NB4 (cell line): Measurements from ENCODE around the gene CDK13.

ENCODE experiments used
- DNase-seq: peaks from one replicate; pipeline ENCODE4 v3.0.0; 2010; ENCODE audit warnings: low read depth
- H3K4me3 ChIP-seq: one replicate; pipeline ENCODE4 v1.5.1; 2011; ENCODE audit warnings: mild to moderate bottlenecking, low read depth, low read length, moderate library complexity
- MYC ChIP-seq: IDR thresholded peaks from 2 replicates; pipeline ENCODE4 v1.6.1; 2011; ENCODE audit warnings: low read depth, low read length
- POLR2A ChIP-seq: IDR thresholded peaks from 2 replicates; pipeline ENCODE4 v1.6.1; 2011; ENCODE audit warnings: mild to moderate bottlenecking; ENCODE audit not compliant: insufficient read length; ENCODE audit errors: extremely low read depth
- TF ChIP-seq, protein P1 (sequence below): IDR thresholded peaks from 2 replicates; pipeline ENCODE4 v1.6.1; 2011; ENCODE audit warnings: low read depth, low read length
- TF ChIP-seq, protein P2 (sequence below): IDR thresholded peaks from one replicate; pipeline ENCODE4 v1.5.1; 2012; ENCODE audit warnings: low read depth, low read length

The CDK13 gene

DNA sequence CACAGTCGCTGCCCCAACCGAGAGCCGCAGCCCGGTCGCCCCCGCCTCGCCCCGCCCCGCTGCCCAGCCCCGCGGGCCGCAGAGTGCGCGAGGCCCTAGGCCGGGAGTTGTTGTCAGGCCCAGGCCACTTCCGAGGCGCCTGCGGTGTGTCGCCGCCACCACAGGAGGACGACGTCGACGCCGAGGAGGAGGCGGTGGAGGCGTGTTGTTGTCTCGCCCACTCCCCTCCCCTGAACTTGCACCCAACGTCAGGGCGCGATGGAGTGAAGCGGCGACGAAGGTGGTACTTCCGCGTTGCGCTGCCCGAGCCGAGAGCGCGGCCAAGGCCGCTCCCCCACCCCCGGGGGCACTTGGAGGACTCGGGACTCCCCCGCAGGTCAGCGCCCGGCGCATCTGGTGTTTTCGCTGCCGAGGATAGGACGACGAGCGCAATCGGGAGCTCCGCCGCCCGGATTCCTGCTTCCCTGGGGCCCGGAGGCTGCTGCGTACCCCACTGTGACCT, at the start of gene CDK13:
CDK13 (plus strand) TSS at position 286 of the 502 bp plus-strand sequence. CDS start 386 bp downstream, outside the sequence.
- peak within 1 kb of the TSS; percentile 94 for H3K4me3 ChIP-seq
- TF ChIP-seq, protein P1, sequence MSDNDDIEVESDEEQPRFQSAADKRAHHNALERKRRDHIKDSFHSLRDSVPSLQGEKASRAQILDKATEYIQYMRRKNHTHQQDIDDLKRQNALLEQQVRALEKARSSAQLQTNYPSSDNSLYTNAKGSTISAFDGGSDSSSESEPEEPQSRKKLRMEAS = peak; percentile 52; the same call in 1 of the 2 replicates
- TF ChIP-seq MYC = 0 out of 2 replicates have a peak, but pooled peaks have one; percentile 41
- no peak for TF ChIP-seq POLR2A
- TF ChIP-seq, protein P2, sequence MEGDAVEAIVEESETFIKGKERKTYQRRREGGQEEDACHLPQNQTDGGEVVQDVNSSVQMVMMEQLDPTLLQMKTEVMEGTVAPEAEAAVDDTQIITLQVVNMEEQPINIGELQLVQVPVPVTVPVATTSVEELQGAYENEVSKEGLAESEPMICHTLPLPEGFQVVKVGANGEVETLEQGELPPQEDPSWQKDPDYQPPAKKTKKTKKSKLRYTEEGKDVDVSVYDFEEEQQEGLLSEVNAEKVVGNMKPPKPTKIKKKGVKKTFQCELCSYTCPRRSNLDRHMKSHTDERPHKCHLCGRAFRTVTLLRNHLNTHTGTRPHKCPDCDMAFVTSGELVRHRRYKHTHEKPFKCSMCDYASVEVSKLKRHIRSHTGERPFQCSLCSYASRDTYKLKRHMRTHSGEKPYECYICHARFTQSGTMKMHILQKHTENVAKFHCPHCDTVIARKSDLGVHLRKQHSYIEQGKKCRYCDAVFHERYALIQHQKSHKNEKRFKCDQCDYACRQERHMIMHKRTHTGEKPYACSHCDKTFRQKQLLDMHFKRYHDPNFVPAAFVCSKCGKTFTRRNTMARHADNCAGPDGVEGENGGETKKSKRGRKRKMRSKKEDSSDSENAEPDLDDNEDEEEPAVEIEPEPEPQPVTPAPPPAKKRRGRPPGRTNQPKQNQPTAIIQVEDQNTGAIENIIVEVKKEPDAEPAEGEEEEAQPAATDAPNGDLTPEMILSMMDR = no peak
- peak; percentile 98 for DNase-seq

DNA sequence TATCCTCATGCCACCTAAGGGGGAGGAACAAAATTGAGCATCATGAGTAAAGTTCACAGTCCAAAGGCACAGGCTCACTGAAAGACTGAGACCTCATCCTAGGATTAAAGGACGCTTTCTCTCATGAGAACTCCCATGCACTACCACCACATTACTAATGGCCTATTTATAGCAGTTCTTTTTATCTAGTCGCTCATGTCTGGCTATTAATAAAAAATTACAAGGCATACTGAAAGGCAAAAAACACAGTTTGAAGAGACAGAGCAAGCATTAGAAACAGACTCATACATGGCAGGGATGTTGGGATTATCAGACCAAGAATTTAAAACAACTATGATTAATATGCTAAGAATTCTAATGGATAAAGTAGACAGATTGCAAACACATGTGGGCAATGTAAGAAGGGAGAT, 46.0 kb upstream of the CDK13 start:
- DNase-seq = no peak
- TF ChIP-seq, protein P2 = no peak
- TF ChIP-seq, protein P1 = no peak
- TF ChIP-seq MYC = no peak
- TF ChIP-seq POLR2A = no peak
- H3K4me3 ChIP-seq = no peak overlapping the region

DNA sequence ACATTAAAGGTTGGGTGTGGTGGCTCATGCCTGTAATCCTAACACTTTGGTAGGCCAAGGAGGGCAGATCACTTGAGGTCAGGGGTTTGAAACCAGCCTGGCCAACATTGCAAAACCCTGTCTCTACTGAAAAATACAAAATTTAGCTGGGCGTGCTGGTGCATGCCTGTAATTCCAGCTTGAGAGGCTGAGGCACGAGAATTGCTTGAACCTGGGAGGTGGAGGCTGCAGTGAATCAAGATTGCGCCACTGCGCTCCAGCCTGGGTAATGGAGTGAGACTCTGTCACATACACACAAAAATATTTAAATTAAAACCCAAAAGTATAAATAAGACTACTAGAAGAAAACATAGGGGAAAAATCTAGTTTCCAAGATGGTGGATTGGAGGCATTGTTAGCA, 41.9 kb upstream of the CDK13 start:
- no peak for DNase-seq
- no peak overlapping the region for H3K4me3 ChIP-seq
- TF ChIP-seq, protein P1 = no peak
- TF ChIP-seq MYC = no peak
- no peak for TF ChIP-seq POLR2A
- TF ChIP-seq, protein P2 = no peak

DNA sequence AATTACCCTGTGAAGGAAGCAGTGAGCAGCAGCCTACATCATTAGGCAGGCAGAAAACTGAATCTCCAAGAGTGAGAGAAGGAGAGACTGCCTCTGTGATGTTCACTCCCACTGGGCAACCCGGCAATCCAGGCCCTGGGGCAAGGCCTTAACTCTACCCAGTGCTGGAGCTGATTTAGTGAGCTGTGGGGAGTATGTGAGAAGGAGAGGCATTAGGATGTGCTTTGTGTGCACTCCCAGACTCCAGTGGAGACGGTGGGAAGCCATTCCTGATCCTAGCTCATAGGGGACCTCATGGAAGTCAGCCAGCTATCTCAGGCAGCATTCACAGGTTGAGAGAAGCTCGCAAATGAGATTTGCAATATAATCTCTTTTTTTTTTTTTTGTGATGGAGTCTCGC, 41.1 kb upstream of the CDK13 start:
- no peak overlapping the region for H3K4me3 ChIP-seq
- no peak for DNase-seq
- TF ChIP-seq MYC = no peak
- TF ChIP-seq, protein P2 = no peak
- TF ChIP-seq, protein P1 = no peak
- no peak for TF ChIP-seq POLR2A

DNA sequence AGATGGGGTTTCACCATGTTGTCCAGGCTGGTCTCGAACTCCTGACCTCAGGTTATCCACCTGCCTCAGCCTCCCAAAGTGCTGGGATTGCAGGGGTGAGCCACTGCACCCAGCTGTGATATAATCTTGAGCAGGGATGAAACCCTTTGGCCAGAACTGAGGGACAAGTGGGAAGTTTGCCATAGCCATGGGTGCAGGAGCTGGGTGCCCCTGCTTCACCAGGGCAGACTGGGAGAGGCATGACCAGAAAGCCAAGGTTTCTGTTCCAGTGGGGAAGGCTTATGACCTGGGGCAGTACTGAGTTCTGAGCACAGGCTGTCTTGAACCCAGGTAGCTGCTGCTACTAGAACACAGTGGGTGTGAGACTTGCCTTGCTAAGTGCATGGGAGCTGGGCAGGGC, 40.5 kb upstream of the CDK13 start:
- TF ChIP-seq POLR2A = no peak
- TF ChIP-seq, protein P1 = no peak
- TF ChIP-seq, protein P2 = no peak
- no peak for TF ChIP-seq MYC
- no peak for DNase-seq
- peak overlapping the region; percentile 62 for H3K4me3 ChIP-seq
